Camera-type eye (tissue), 1 donor: ENCODE data around the gene ATP6V0A1. TPM values are rescaled to one million over a fixed set of nuclear protein-coding genes. Genes with fewer than 3 reads are reported as not detected.

Experiments used
- total RNA-seq: library from RNA; depleted of rRNA; stranded (reverse); fragments of >200 nt; gene quantifications from one replicate; pipeline ENCODE4 v1.2.3, GENCODE V29; 2014

Gene ATP6V0A1
- total RNA-seq: 185 TPM

DNA sequence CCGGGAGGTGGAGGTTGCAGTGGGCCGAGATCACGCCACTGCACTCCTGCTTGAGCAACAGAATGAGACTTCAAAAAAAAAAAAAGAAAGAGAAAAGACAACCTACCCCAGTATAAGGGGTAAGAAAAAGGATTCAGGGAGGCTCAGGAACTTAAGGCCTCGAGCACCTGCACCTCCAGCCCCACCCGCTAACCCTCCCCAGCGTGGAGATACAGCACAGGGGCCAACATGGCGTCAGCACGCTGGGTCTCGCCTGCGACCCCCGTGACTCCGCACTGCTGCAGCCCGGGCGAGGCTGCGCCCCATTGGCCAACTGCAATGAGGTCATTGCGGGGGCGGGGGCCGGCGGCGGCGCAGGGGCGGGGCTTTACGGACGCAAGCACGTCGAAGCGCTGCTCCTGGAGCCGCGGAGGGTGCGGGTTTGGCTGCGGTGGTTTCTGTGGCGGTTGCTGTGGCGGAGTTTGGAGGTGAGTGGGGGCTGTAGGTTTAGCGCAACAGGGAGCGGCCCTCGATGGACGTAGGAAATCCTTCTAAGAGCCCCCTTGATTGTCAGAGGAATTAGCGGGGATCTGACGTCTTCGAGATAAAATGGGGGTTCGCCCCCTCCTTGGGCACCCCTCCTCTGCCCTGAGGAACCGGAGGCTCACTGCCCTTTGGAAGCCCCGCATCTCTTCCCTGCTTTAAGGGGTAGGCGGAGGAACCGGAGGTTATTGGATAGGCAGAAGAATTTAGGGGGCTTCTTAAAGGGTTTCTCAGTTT, at the start of gene ATP6V0A1:
ATP6V0A1 (plus strand) TSS at position 382 of the 759 bp plus-strand sequence. CDS start 2,017 bp downstream, outside the sequence.

DNA sequence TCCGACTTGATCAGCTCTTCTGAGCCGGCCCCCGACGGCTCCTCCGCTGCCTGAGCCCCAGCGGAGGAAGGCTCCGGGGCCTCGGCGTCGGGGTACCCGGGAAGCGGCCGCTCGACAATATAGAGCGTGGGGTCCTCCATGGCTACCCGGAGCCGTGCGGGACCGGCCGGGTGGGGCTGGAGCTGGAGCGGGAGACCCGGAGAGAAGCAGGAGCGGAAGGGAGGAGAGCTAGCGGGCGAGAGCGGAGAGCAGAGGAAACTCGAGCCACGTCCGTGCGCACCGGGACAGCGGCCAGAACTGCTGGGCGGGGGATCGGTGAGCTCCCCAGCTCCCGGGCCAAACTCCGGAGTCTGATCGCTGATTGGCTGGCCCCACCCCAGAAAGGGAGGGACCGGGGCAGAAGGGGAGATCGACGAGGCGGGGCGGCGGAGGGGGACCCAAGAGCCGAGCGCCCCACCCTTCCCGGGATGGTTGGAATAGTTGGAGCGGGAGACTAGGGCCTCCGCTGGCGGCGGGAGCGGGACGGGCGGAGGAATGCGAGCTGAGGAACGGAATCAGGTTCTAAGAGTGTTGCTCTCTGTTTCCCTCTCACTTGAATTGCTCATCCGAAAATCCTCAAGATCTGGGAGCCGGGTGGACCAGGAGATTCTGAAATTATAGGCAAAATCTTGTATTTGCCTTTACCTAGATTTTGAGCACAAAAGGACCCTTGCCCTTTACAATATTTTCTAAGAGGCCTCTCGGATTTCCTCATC, 35.5 kb upstream of the ATP6V0A1 start, which contains the start of gene CAVIN1:
CAVIN1 (minus strand) TSS at position 299 of the 755 bp plus-strand sequence; CDS start at position 140, 159 bp downstream.

DNA sequence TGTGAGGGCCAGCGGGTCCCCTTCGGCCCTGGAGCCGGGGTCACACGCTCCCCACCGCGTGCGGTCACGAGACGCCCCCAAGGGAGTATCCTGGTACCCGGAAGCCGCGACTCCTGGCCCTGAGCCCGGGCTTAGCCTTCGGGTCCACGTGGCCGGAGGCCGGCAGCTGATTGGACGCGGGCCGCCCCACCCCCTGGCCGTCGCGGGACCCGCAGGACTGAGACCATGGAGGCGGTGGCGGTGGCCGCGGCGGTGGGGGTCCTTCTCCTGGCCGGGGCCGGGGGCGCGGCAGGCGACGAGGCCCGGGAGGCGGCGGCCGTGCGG, 77.3 kb downstream of the ATP6V0A1 start, which contains the start of gene NAGLU:
NAGLU (plus strand) TSS at position 194 of the 324 bp plus-strand sequence; CDS start at position 226, 32 bp downstream.

DNA sequence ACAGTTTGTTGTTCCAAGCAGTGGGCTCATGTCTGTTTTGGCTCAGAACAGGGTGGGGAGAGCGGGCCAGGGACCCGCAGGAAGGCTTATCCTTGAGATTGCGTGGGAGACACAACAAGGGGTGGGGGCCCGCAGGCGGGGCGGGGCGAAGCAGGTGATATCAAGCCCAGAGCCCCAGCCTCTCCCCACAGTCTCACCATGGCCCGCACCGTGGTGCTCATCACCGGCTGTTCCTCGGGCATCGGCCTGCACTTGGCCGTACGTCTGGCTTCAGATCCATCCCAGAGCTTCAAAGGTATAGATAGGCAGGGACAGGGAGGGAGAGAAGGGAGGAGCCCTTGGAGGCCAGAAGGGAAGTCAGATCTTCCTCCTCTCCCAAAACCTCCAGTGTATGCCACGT, 94.1 kb downstream of the ATP6V0A1 start, which contains the start of gene HSD17B1:
HSD17B1 (plus strand) TSS at position 188 of the 400 bp plus-strand sequence; CDS start at position 199, 11 bp downstream.

DNA sequence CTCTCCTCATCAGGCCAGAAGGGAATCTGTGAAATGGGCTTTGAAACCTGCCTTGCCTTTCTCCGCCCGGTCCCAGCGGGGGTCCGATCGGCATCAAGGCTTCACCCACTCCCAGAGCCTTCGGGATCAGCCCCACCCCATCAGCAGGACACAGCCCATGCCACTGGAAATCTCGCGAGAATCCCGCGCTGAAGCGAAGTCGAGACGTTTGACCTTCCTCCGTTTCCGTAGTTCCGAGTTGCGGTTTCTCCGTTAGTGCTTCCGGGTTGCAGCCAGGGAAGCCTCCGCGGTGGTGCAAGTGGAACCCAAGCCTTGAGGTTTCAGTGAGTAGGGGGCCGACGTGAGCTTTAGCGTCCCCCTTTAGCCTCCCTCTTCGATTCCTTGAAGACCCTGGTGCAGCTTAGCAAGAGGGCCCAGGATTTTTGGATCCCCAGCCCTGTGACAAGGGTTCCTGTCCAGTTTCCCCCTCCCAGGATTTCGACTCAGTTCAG, 103.3 kb downstream of the ATP6V0A1 start, which contains the start of gene COASY:
COASY (plus strand) TSS at position 252 of the 491 bp plus-strand sequence. CDS start 475 bp downstream, outside the sequence.

DNA sequence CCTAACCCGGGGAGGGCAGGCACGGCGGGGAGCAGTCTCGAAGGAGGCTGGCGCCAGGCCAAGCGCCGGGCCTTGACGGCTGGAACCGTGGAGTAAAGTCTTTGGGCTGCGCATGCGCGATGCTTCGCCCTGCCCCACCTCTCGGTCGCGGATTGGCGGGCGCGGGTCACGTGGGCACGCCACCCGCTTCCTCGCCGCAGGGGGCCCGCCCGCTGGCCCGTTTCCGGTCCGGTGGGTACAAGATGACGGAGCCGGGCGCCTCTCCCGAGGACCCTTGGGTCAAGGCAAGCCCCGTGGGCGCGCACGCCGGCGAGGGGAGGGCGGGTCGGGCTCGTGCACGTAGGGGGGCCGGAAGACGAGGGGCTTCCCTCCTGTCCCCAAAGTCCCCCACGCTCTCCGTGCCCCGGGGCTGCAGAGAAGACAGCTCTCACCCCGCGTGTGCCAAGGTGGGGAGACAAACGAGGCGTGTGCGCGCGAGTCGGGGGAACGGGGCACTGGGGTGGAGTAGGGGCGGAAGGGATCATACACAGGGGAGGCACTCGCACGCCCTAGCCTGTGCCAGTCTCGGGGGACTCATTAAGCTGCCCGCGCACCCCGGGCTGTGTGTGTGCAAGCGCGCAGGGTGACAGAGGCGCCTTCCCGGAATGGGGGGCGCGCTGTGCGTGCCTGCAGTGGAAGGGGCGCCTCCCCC, 108.3 kb downstream of the ATP6V0A1 start, which contains the start of gene MLX:
MLX (plus strand) TSS at position 218 of the 691 bp plus-strand sequence; CDS start at position 243, 25 bp downstream.

Other genes with a start within 250 kb of the ATP6V0A1 start
- 60.3 TPM for gene STAT5B, start 182.5 kb upstream of the ATP6V0A1 start, total RNA-seq
- gene STAT5A, start 170.4 kb upstream of the ATP6V0A1 start, total RNA-seq: 15.6 TPM
- gene STAT3, start 70.4 kb upstream of the ATP6V0A1 start, total RNA-seq: 92.6 TPM
- 178 TPM for gene CAVIN1, start 35.6 kb upstream of the ATP6V0A1 start, total RNA-seq
- gene NAGLU, start 77.4 kb downstream of the ATP6V0A1 start, total RNA-seq: 29.7 TPM
- 1.1 TPM for gene HSD17B1, start 94.0 kb downstream of the ATP6V0A1 start, total RNA-seq
- 19.0 TPM for gene COASY, start 103.3 kb downstream of the ATP6V0A1 start, total RNA-seq
- 29.8 TPM for gene MLX, start 108.2 kb downstream of the ATP6V0A1 start, total RNA-seq
- gene PSMC3IP, start 118.9 kb downstream of the ATP6V0A1 start, total RNA-seq: 6.5 TPM
- 92.3 TPM for gene RETREG3, start 150.5 kb downstream of the ATP6V0A1 start, total RNA-seq
- 28.0 TPM for gene TUBG1, start 150.8 kb downstream of the ATP6V0A1 start, total RNA-seq
- 17.0 TPM for gene TUBG2, start 200.4 kb downstream of the ATP6V0A1 start, total RNA-seq
- 20.6 TPM for gene PLEKHH3, start 218.1 kb downstream of the ATP6V0A1 start, total RNA-seq
- 1.2 TPM for gene CCR10, start 223.0 kb downstream of the ATP6V0A1 start, total RNA-seq
- 20.9 TPM for gene CNTNAP1, start 223.7 kb downstream of the ATP6V0A1 start, total RNA-seq